Panc1 (cell line): ENCODE results near the gene EPHA7. TPM values are rescaled to one million over a fixed set of nuclear protein-coding genes. Genes with fewer than 3 reads are reported as not detected.
A peak's percentile ranks its signal among the peaks of the same experiment; 100 is the strongest.

Source experiments
- ATAC-seq: fragments of 200-7000 bp; cut with Tn5 transposase; 2 replicates; pipeline ENCODE4 v1.9.1; 2020; ENCODE audit warnings: mild to moderate bottlenecking, moderate library complexity
- BruUV-seq: library from RNA; stranded (reverse); fragments of 400-500 nt; replicated peaks from 2 replicates; lab custom pipeline; 2021; lab: Mats Ljungman, UMichigan
- CTCF ChIA-PET: fragments of 300-600 bp; sonication (Branson Sonifier 250); formaldehyde crosslinking; loops from one replicate; lab custom pipeline; 2022; ENCODE audit warnings: antibody characterized with exemption; lab: Charles Lee
- POLR2A ChIA-PET: fragments of 300-600 bp; sonication (Branson Sonifier 250); formaldehyde crosslinking; loops from one replicate; lab custom pipeline; 2022; ENCODE audit warnings: antibody characterized with exemption; lab: Charles Lee
- DNase-seq: peaks from one replicate; pipeline ENCODE4 v3.0.0-alpha.2; 2010; ENCODE audit warnings: low read depth, low spot score
- H3K27ac ChIP-seq: 2 replicates; pipeline ENCODE4 v1.5.1; 2011; ENCODE audit warnings: mild to moderate bottlenecking, low read length, inconsistent platforms
- H3K27me3 ChIP-seq: fragments of 200-500 bp; sonication (Bioruptor generic); 2 replicates; pipeline ENCODE4 v1.6.0; 2014; ENCODE audit warnings: low read length, inconsistent platforms; ENCODE audit not compliant: control insufficient read depth, insufficient read depth
- H3K36me3 ChIP-seq: fragments of 200-500 bp; sonication (Bioruptor generic); 2 replicates; pipeline ENCODE4 v1.5.1; 2014; ENCODE audit warnings: inconsistent platforms, mild to moderate bottlenecking, low read length, moderate library complexity; ENCODE audit not compliant: control insufficient read depth, insufficient read depth
- H3K4me1 ChIP-seq: 2 replicates; pipeline ENCODE4 v1.5.1; 2011; ENCODE audit warnings: inconsistent platforms, mild to moderate bottlenecking, low read length, moderate library complexity; ENCODE audit not compliant: control insufficient read depth, insufficient read depth
- H3K4me3 ChIP-seq, 2 experiments: 2 replicates each; pipeline ENCODE4 v1.5.1; 2011 to 2012; ENCODE audit warnings: low read depth in 2 of 2, low read length in 2 of 2, mild to moderate bottlenecking in 2 of 2, inconsistent platforms in 1 of 2, moderate library complexity in 1 of 2
- H3K9me3 ChIP-seq: fragments of 200-500 bp; sonication (Bioruptor generic); 2 replicates; pipeline ENCODE4 v1.5.1; 2014; ENCODE audit warnings: low read depth, mild to moderate bottlenecking, inconsistent platforms, low read length, moderate library complexity; ENCODE audit not compliant: control insufficient read depth, insufficient read depth
- POLR2AphosphoS5 ChIP-seq: IDR thresholded peaks from 2 replicates; pipeline ENCODE4 v1.6.1; 2012; ENCODE audit warnings: mild to moderate bottlenecking, low read depth, low read length, moderate library complexity
- REST ChIP-seq, 2 experiments: IDR thresholded peaks; 2 replicates each; pipeline ENCODE4 v1.6.1; 2011 to 2012; ENCODE audit warnings: low read depth in 2 of 2, control low read depth in 1 of 2, low read length in 1 of 2, mild to moderate bottlenecking in 1 of 2, moderate library complexity in 1 of 2; ENCODE audit not compliant: insufficient read depth in 1 of 2
- SIN3A ChIP-seq: IDR thresholded peaks from 2 replicates; pipeline ENCODE4 v1.6.1; 2012; ENCODE audit warnings: low read depth, mild to moderate bottlenecking, low read length, moderate library complexity, borderline replicate concordance; ENCODE audit not compliant: insufficient read depth
- TCF7L2 ChIP-seq: IDR thresholded peaks from 2 replicates; pipeline ENCODE4 v1.6.1; 2011; ENCODE audit warnings: mild to moderate bottlenecking, low read depth, low read length, inconsistent platforms
- in situ Hi-C: cut with HindIII; loops from 2 replicates; pipeline ENCODE4 v1.10.0; 2016; ENCODE audit warnings: low sequenced_read_pairs, low pct_unique_long_range_greater_than_20kb
- intact Hi-C: fragments of 100-400 bp; cut with micrococcal nuclease; formaldehyde crosslinking; loops from one replicate; pipeline ENCODE4 v1.10.0; 2022; ENCODE audit not compliant: unreplicated experiment
- total RNA-seq: library from RNA; stranded (reverse); gene quantifications from one replicate; pipeline ENCODE4 v1.2.1, GENCODE V29; 2021; ENCODE audit not compliant: unreplicated experiment
- TF ChIP-seq, protein P1 (sequence below): fragments of 450-650 bp; IDR thresholded peaks from 2 replicates; pipeline ENCODE4 v1.5.1; 2017; ENCODE audit warnings: mild to moderate bottlenecking

Gene EPHA7
- total RNA-seq, 1 experiment from 2014 or later, result 8.6 TPM

- in situ Hi-C loops, result no loop called here
- CTCF ChIA-PET, result interaction anchor here (0.6 kb wide), 1 partner anchor 359 kb away, joined by 3 read pairs; no protein-coding TSS in a partner anchor
- POLR2A ChIA-PET, result interaction anchor here (0.7 kb wide), 1 partner anchor 228 kb away, joined by 3 read pairs; no protein-coding TSS in a partner anchor
These were observed 920 bp upstream of the EPHA7 start for GRCh38 chr6:93420163-93420795.

More at GRCh38 chr6:93420163-93420795, 920 bp upstream of the EPHA7 start:
- DNase-seq (no peak), ATAC-seq (no peak)
- H3K4me3 ChIP-seq, result peak overlapping the region; percentile 67 to 76
- intact Hi-C loops, result loop anchor here (10.0 kb wide), 3 partner anchors 365 to 835 kb away; no protein-coding TSS in a partner anchor
- TSS peak; percentile 66 for BruUV-seq
- H3K36me3 ChIP-seq, result no peaks in the 10 kb centered on the region; the same call in 1 of the 2 replicates
- no peak for TF ChIP-seq POLR2AphosphoS5
- TF ChIP-seq SIN3A, result no peak
- no peak for TF ChIP-seq REST (IDR thresholded peaks at IDR 0.05; ENCODE audit: insufficient read depth in 1 of 2, low read depth in 2 of 2, low read length in 1 of 2)
- TF ChIP-seq TCF7L2, result no peak
- TF ChIP-seq, protein P1, sequence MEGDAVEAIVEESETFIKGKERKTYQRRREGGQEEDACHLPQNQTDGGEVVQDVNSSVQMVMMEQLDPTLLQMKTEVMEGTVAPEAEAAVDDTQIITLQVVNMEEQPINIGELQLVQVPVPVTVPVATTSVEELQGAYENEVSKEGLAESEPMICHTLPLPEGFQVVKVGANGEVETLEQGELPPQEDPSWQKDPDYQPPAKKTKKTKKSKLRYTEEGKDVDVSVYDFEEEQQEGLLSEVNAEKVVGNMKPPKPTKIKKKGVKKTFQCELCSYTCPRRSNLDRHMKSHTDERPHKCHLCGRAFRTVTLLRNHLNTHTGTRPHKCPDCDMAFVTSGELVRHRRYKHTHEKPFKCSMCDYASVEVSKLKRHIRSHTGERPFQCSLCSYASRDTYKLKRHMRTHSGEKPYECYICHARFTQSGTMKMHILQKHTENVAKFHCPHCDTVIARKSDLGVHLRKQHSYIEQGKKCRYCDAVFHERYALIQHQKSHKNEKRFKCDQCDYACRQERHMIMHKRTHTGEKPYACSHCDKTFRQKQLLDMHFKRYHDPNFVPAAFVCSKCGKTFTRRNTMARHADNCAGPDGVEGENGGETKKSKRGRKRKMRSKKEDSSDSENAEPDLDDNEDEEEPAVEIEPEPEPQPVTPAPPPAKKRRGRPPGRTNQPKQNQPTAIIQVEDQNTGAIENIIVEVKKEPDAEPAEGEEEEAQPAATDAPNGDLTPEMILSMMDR, result no peak
- H3K9me3 ChIP-seq, result no peaks in the 10 kb centered on the region
- peaks cover 6% of the 10 kb centered on the region for H3K27me3 ChIP-seq
- H3K4me1 ChIP-seq, result peaks cover 5% of the 10 kb centered on the region; the same call in 1 of the 2 replicates
- peak overlapping the region; percentile 94 for H3K27ac ChIP-seq
